Activated CD4-positive, alpha-beta T cell treated with anti-CD3 and anti-CD28 coated beads for 48 hours (primary cell): ENCODE results near the gene GPR153.

ENCODE experiments used
- DNase-seq: peaks from one replicate; pipeline ENCODE4 v3.0.0-alpha.2; 2020

Gene GPR153

GRCh38 chr1:6286266-6286665 is 25.4 kb upstream of the GPR153 start:
- DNase-seq, result no peak

GRCh38 chr1:6285336-6285735 is 24.4 kb upstream of the GPR153 start:
- DNase-seq, result no peak

GRCh38 chr1:6282577-6283270 is 21.8 kb upstream of the GPR153 start:
- DNase-seq, result no peak

- DNase-seq, result no peak
Observed at GRCh38 chr1:6281511-6282402, 20.9 kb upstream of the GPR153 start.

- no peak for DNase-seq
Observed at GRCh38 chr1:6280761-6281451, 20.0 kb upstream of the GPR153 start.

GRCh38 chr1:6279613-6280383 is 18.9 kb upstream of the GPR153 start:
- DNase-seq, result no peak

GRCh38 chr1:6279066-6279465 is 18.2 kb upstream of the GPR153 start:
- DNase-seq, result no peak

GRCh38 chr1:6278263-6278662 is 17.4 kb upstream of the GPR153 start:
- DNase-seq, result no peak

GRCh38 chr1:6276811-6277555 is 16.1 kb upstream of the GPR153 start:
- DNase-seq, result no peak

- DNase-seq, result no peak
Observed at GRCh38 chr1:6275826-6276782, 15.2 kb upstream of the GPR153 start.

- DNase-seq, result no peak
Observed at GRCh38 chr1:6274622-6275139, 13.8 kb upstream of the GPR153 start.

- DNase-seq, result no peak
Observed at GRCh38 chr1:6274102-6274501, 13.2 kb upstream of the GPR153 start.

- no peak for DNase-seq
Observed at GRCh38 chr1:6273380-6273891, 12.5 kb upstream of the GPR153 start.

GRCh38 chr1:6272868-6273267 is 12.0 kb upstream of the GPR153 start:
- no peak for DNase-seq

GRCh38 chr1:6272452-6272851 is 11.6 kb upstream of the GPR153 start:
- no peak for DNase-seq

GRCh38 chr1:6271554-6271953 is 10.7 kb upstream of the GPR153 start:
- no peak for DNase-seq

GRCh38 chr1:6271006-6271405 is 10.1 kb upstream of the GPR153 start:
- DNase-seq, result no peak

- DNase-seq, result no peak
Observed at GRCh38 chr1:6270401-6270800, 9.5 kb upstream of the GPR153 start.

- no peak for DNase-seq
Observed at GRCh38 chr1:6269720-6270400, 9.0 kb upstream of the GPR153 start.

GRCh38 chr1:6269296-6269695 is 8.4 kb upstream of the GPR153 start:
- no peak for DNase-seq
